Endodermal cell (in vitro differentiated cells): Measurements from ENCODE around the gene GON7. TPM values are rescaled to one million over a fixed set of nuclear protein-coding genes. Genes with fewer than 3 reads are reported as not detected.
A peak's percentile ranks its signal among the peaks of the same experiment; 100 is the strongest.

Source experiments
- DNase-seq: peaks from one replicate; pipeline ENCODE4 v3.0.0-alpha.2; 2017
- H3K27ac ChIP-seq: 2 replicates; pipeline ENCODE4 v1.5.1; 2013; ENCODE audit warnings: mild to moderate bottlenecking, low read depth, low read length, moderate library complexity
- H3K27me3 ChIP-seq: 2 replicates; pipeline ENCODE4 v1.6.1; 2013; ENCODE audit warnings: mild to moderate bottlenecking, low read length, moderate library complexity; ENCODE audit not compliant: insufficient read depth, control insufficient read depth, poor library complexity, severe bottlenecking
- H3K36me3 ChIP-seq: 2 replicates; pipeline ENCODE4 v1.7.0; 2013; ENCODE audit warnings: mild to moderate bottlenecking, low read length, moderate library complexity; ENCODE audit not compliant: control insufficient read depth, insufficient read depth
- H3K4me1 ChIP-seq: one replicate; pipeline ENCODE4 v1.7.0; 2013; ENCODE audit warnings: low read length; ENCODE audit not compliant: control insufficient read depth, insufficient read depth
- H3K4me3 ChIP-seq: 2 replicates; pipeline ENCODE4 v1.5.1; 2013; ENCODE audit warnings: mild to moderate bottlenecking, low read length, moderate library complexity
- H3K9ac ChIP-seq: 2 replicates; pipeline ENCODE4 v1.6.1; 2013; ENCODE audit warnings: mild to moderate bottlenecking, low read length, moderate library complexity; ENCODE audit not compliant: poor library complexity, severe bottlenecking; ENCODE audit errors: extremely low read depth
- H3K9me3 ChIP-seq: 2 replicates; pipeline ENCODE4 v1.6.1; 2013; ENCODE audit warnings: mild to moderate bottlenecking, low read length, moderate library complexity; ENCODE audit not compliant: control insufficient read depth
- H3K27ac Mint-ChIP-seq: 2 replicates; pipeline ENCODE4 v1.8.0; 2020; ENCODE audit warnings: mixed read lengths
- H3K27me3 Mint-ChIP-seq: 2 replicates; pipeline ENCODE4 v1.8.0; 2021; ENCODE audit warnings: mild to moderate bottlenecking, mixed read lengths; ENCODE audit not compliant: insufficient read depth
- H3K36me3 Mint-ChIP-seq: 2 replicates; pipeline ENCODE4 v1.8.0; 2020; ENCODE audit warnings: low read depth, mixed read lengths
- H3K4me1 Mint-ChIP-seq: 2 replicates; pipeline ENCODE4 v1.8.0; 2020; ENCODE audit warnings: mixed read lengths
- H3K4me3 Mint-ChIP-seq: 2 replicates; pipeline ENCODE4 v1.8.0; 2020; ENCODE audit warnings: mild to moderate bottlenecking, moderate library complexity, mixed read lengths
- H3K9me3 Mint-ChIP-seq: 2 replicates; pipeline ENCODE4 v1.8.0; 2020; ENCODE audit warnings: mild to moderate bottlenecking, mixed read lengths
- WGBS, 2 experiments: methylation state at CpG; one replicate each; pipeline versions ENCODE4 v1.1.5 to v1.1.7; 2013; ENCODE audit warnings: missing lambda C conversion rate in 2 of 2, mixed read lengths in 1 of 2; ENCODE audit not compliant: insufficient coverage in 1 of 2, insufficient read length in 1 of 2; 5-methylcytosine and 5-hydroxymethylcytosine counted together
- total RNA-seq, 2 donors: library from RNA; stranded (reverse); fragmentation: NEBNext Ultra II Directional in 1 of 2; extraction: Animal tissue kit (Norgen Biotek cat#: 25700) in 1 of 2; gene quantifications; 2 replicates in 1 of 2; 3 replicates in 1 of 2; pipeline ENCODE4 v1.2.1, GENCODE V29; 2021
- TF ChIP-seq, protein P1 (sequence below): fragments of 200-600 bp; sonication (generic); conservative IDR thresholded peaks from 2 replicates; pipeline ENCODE4 v1.5.0; 2021; ENCODE audit warnings: antibody characterized with exemption, mild to moderate bottlenecking

The GON7 gene
- total RNA-seq, 2 donors from 2014 or later: 6.5 to 7.2 TPM

DNA sequence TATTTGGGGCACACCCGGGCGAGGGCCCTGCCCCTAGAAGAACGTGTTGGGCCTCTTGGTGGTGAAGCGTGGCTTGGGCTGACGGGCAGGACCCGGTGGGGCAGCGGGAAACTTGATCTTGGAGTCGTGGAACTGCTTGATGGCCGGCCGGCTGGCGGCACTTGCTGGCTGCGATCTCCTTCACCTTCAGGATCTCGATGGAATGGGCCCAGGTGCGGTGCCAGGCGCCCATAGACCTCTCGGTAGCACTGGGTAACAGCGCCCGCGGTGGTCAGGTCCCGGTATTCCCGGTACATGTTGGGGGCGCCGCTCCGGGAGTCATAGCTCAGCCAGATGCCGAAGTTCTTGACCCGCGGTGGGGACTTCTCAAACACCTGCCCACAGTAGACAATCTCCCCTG, 16.7 kb upstream of the GON7 start:
- WGBS, 2 experiments: 95 to 97% methylated on average over 20 to 27 of the region's 27 CpGs
- H3K27me3 ChIP-seq: no peaks in the 10 kb centered on the region
- H3K9me3 ChIP-seq: no peaks in the 10 kb centered on the region
- H3K4me1 ChIP-seq: no peaks in the 10 kb centered on the region
- H3K36me3 Mint-ChIP-seq: peaks cover 60% of the 10 kb centered on the region
- no peak overlapping the region for H3K4me3 Mint-ChIP-seq
- no peak for DNase-seq
- no peaks in the 10 kb centered on the region for H3K27me3 Mint-ChIP-seq
- no peaks in the 10 kb centered on the region for H3K4me1 Mint-ChIP-seq
- H3K27ac Mint-ChIP-seq: peak overlapping the region; percentile 26
- H3K36me3 ChIP-seq: peaks cover 50% of the 10 kb centered on the region
- no peak overlapping the region for H3K4me3 ChIP-seq
- TF ChIP-seq, protein P1, sequence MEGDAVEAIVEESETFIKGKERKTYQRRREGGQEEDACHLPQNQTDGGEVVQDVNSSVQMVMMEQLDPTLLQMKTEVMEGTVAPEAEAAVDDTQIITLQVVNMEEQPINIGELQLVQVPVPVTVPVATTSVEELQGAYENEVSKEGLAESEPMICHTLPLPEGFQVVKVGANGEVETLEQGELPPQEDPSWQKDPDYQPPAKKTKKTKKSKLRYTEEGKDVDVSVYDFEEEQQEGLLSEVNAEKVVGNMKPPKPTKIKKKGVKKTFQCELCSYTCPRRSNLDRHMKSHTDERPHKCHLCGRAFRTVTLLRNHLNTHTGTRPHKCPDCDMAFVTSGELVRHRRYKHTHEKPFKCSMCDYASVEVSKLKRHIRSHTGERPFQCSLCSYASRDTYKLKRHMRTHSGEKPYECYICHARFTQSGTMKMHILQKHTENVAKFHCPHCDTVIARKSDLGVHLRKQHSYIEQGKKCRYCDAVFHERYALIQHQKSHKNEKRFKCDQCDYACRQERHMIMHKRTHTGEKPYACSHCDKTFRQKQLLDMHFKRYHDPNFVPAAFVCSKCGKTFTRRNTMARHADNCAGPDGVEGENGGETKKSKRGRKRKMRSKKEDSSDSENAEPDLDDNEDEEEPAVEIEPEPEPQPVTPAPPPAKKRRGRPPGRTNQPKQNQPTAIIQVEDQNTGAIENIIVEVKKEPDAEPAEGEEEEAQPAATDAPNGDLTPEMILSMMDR: no peak
- no peak overlapping the region for H3K27ac ChIP-seq
- no peaks in the 10 kb centered on the region for H3K9me3 Mint-ChIP-seq
- H3K9ac ChIP-seq: no peak overlapping the region

DNA sequence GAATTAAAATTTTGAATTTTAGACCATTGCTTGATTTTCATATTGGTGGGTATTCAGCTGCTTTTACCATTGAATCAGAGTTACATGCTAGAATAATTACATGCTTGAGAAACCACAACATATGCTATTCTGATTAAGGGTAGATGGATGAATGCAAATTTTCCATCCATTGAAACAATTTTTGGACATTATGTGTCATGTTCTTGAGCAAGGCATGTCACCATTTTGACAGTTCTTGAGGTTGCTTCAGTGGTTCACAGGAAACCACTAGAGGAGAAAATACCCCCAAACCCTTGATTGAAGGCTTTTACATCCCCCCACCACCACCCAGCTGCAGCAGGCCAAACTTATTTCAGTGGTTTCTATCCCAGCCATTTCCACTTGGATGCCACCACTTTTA, 13.6 kb upstream of the GON7 start:
- H3K27ac Mint-ChIP-seq: no peak overlapping the region
- no peaks in the 10 kb centered on the region for H3K9me3 Mint-ChIP-seq
- TF ChIP-seq, protein P1: no peak
- H3K27me3 Mint-ChIP-seq: no peaks in the 10 kb centered on the region
- H3K27me3 ChIP-seq: no peaks in the 10 kb centered on the region
- no peak overlapping the region for H3K4me3 Mint-ChIP-seq
- H3K4me1 ChIP-seq: no peaks in the 10 kb centered on the region
- H3K9me3 ChIP-seq: no peaks in the 10 kb centered on the region
- H3K36me3 Mint-ChIP-seq: peaks cover 53% of the 10 kb centered on the region
- peaks cover 48% of the 10 kb centered on the region for H3K36me3 ChIP-seq
- H3K9ac ChIP-seq: no peak overlapping the region
- no peak overlapping the region for H3K4me3 ChIP-seq
- H3K4me1 Mint-ChIP-seq: no peaks in the 10 kb centered on the region
- no peak overlapping the region for H3K27ac ChIP-seq
- no peak for DNase-seq

DNA sequence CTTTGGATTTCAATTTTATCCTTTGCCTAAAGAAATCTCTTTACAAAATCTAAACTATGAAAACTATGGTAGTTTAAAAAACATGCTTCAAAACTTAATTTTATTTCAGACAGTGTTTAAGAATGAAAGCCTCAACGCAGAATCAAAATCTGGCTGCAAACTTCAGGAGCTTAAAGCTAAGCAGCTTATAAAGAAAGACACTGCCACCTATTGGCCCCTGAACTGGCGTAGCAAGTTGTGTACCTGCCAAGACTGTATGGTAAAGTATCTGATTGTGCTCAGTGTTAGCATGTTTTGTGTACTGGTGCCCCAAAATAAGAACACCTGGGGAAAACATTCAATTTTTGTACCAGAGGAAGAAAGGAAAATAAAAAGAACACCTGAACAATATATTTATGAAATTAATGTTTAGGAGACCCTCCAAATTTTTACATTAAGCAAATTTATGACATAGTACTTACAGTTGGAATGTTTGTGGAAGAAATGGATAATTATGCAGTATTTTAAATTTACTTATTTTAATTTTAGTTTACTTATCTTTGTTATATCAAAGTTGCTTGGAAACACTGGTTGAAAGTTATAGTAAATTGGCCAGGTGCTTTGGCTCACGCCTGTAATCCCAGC, 12.3 kb upstream of the GON7 start:
- H3K36me3 ChIP-seq: peaks cover 46% of the 10 kb centered on the region
- Mint-ChIP-seq H3K4me3 (no peak overlapping the region), H3K27me3 (no peaks in the 10 kb centered on the region), H3K27ac (no peak overlapping the region), H3K9me3 (no peaks in the 10 kb centered on the region), H3K4me1 (no peaks in the 10 kb centered on the region), H3K36me3 (peaks cover 47% of the 10 kb centered on the region)
- no peaks in the 10 kb centered on the region for H3K27me3 ChIP-seq
- TF ChIP-seq, protein P1: peak; percentile 86
- no peak overlapping the region for H3K9ac ChIP-seq
- DNase-seq: peak; percentile 70
- 85 to 90% methylated on average over 3 of the region's 3 CpGs for WGBS, 2 experiments
- no peaks in the 10 kb centered on the region for H3K4me1 ChIP-seq
- H3K4me3 ChIP-seq: no peak overlapping the region
- no peaks in the 10 kb centered on the region for H3K9me3 ChIP-seq
- H3K27ac ChIP-seq: no peak overlapping the region
